ENCODE results near the gene CRHR1. TPM values are rescaled to one million over a fixed set of nuclear protein-coding genes. Genes with fewer than 3 reads are reported as not detected.

CRHR1 gene
- total RNA-seq, 1 donor from 2014 or later, result not detected

- Mint-ChIP-seq H3K9me3 (ENCODE audit: unreplicated experiment) (no peaks in the 10 kb centered on the region), H3K4me1 (ENCODE audit: unreplicated experiment) (peaks cover 6% of the 10 kb centered on the region), H3K27ac (ENCODE audit: unreplicated experiment) (no peak overlapping the region), H3K4me3 (ENCODE audit: unreplicated experiment) (no peak overlapping the region), H3K27me3 (ENCODE audit: unreplicated experiment) (peaks cover 14% of the 10 kb centered on the region), H3K36me3 (ENCODE audit: low read depth, unreplicated experiment) (peaks cover 7% of the 10 kb centered on the region)
- no peak for DNase-seq (ENCODE audit: low spot score)
- no peak for TF ChIP-seq CTCF (IDR thresholded peaks at IDR 0.05; ENCODE audit: unreplicated experiment)
Observed at GRCh38 chr17:45788057-45788456, 3.9 kb downstream of the CRHR1 start.

- Mint-ChIP-seq H3K36me3 (ENCODE audit: low read depth, unreplicated experiment) (peaks cover 7% of the 10 kb centered on the region), H3K27ac (ENCODE audit: unreplicated experiment) (no peak overlapping the region), H3K4me1 (ENCODE audit: unreplicated experiment) (peaks cover 6% of the 10 kb centered on the region), H3K4me3 (ENCODE audit: unreplicated experiment) (no peak overlapping the region), H3K27me3 (ENCODE audit: unreplicated experiment) (peaks cover 12% of the 10 kb centered on the region), H3K9me3 (ENCODE audit: unreplicated experiment) (no peaks in the 10 kb centered on the region)
- no peak for DNase-seq (ENCODE audit: low spot score)
- TF ChIP-seq CTCF (IDR thresholded peaks at IDR 0.05; ENCODE audit: unreplicated experiment), result no peak
Observed at GRCh38 chr17:45789874-45790273, 5.8 kb downstream of the CRHR1 start.

GRCh38 chr17:45790296-45790922 is 6.3 kb downstream of the CRHR1 start:
- no peak overlapping the region for H3K27ac Mint-ChIP-seq (ENCODE audit: unreplicated experiment)
- H3K4me3 Mint-ChIP-seq (ENCODE audit: unreplicated experiment), result no peak overlapping the region
- H3K36me3 Mint-ChIP-seq (ENCODE audit: low read depth, unreplicated experiment), result peaks cover 7% of the 10 kb centered on the region
- no peaks in the 10 kb centered on the region for H3K9me3 Mint-ChIP-seq (ENCODE audit: unreplicated experiment)
- peaks cover 12% of the 10 kb centered on the region for H3K27me3 Mint-ChIP-seq (ENCODE audit: unreplicated experiment)
- DNase-seq (ENCODE audit: low spot score), result no peak
- peaks cover 6% of the 10 kb centered on the region for H3K4me1 Mint-ChIP-seq (ENCODE audit: unreplicated experiment)
- no peak for TF ChIP-seq CTCF (IDR thresholded peaks at IDR 0.05; ENCODE audit: unreplicated experiment)

GRCh38 chr17:45791041-45791582 is 7.0 kb downstream of the CRHR1 start:
- H3K9me3 Mint-ChIP-seq (ENCODE audit: unreplicated experiment), result no peaks in the 10 kb centered on the region
- no peak for DNase-seq (ENCODE audit: low spot score)
- H3K4me1 Mint-ChIP-seq (ENCODE audit: unreplicated experiment), result peaks cover 4% of the 10 kb centered on the region
- no peak for TF ChIP-seq CTCF (IDR thresholded peaks at IDR 0.05; ENCODE audit: unreplicated experiment)
- no peak overlapping the region for H3K27ac Mint-ChIP-seq (ENCODE audit: unreplicated experiment)
- H3K4me3 Mint-ChIP-seq (ENCODE audit: unreplicated experiment), result no peak overlapping the region
- H3K36me3 Mint-ChIP-seq (ENCODE audit: low read depth, unreplicated experiment), result peaks cover 7% of the 10 kb centered on the region
- peaks cover 12% of the 10 kb centered on the region for H3K27me3 Mint-ChIP-seq (ENCODE audit: unreplicated experiment)

- no peak for DNase-seq (ENCODE audit: low spot score)
- Mint-ChIP-seq H3K27ac (ENCODE audit: unreplicated experiment) (no peak overlapping the region), H3K27me3 (ENCODE audit: unreplicated experiment) (peaks cover 12% of the 10 kb centered on the region), H3K36me3 (ENCODE audit: low read depth, unreplicated experiment) (peaks cover 7% of the 10 kb centered on the region), H3K9me3 (ENCODE audit: unreplicated experiment) (no peaks in the 10 kb centered on the region), H3K4me3 (ENCODE audit: unreplicated experiment) (no peak overlapping the region), H3K4me1 (ENCODE audit: unreplicated experiment) (peaks cover 3% of the 10 kb centered on the region)
- TF ChIP-seq CTCF (IDR thresholded peaks at IDR 0.05; ENCODE audit: unreplicated experiment), result no peak
Observed at GRCh38 chr17:45791935-45792334, 7.8 kb downstream of the CRHR1 start.
